ENCODE measurements around the gene SYVN1. TPM values are rescaled to one million over a fixed set of nuclear protein-coding genes. Genes with fewer than 3 reads are reported as not detected.

SYVN1 gene
- total RNA-seq, 1 experiment from 2014 or later, result 45.9 TPM

DNA sequence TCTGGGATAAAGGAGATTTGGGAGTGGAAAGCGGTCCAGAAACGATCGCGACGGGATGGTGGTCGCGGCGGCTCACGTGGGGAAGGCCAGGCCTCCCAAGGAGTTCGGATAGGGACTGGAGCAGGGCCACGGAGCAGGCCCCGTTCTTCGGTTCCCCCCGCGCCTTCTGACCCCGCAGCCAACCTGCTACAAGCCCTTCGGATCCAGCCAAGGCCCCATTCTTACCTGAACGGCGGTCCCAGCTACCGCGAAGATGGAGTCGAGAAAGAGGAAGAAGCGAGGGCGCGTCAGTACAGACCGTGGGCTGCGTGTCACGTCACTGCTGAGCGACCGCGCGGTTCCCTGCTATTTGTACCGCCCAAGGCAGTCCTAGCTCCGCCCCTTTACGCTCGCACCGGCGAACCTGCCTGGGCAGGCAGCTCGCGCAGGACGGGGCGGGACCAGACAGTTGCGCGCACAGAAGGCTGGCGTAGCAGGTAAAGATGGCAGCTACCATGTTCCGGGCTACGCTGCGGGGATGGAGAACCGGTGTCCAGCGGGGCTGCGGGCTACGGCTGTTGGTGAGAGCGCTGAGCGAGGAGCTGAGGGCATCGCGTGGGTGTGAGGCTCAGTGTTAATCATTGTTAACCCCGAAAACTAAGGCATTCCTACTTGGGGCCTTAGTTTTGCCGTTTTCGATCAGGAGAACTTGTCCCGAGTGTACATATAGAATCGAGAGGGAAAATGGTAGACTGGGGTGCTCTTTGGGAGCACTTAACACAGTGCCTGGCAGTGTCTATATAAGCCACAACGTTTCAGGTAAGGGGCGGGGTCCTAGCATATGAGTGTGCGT lies 12.2 kb downstream of the SYVN1 start, which contains the start of the genes FAU and MRPL49 (continued):
- TF ChIP-seq, protein P1, sequence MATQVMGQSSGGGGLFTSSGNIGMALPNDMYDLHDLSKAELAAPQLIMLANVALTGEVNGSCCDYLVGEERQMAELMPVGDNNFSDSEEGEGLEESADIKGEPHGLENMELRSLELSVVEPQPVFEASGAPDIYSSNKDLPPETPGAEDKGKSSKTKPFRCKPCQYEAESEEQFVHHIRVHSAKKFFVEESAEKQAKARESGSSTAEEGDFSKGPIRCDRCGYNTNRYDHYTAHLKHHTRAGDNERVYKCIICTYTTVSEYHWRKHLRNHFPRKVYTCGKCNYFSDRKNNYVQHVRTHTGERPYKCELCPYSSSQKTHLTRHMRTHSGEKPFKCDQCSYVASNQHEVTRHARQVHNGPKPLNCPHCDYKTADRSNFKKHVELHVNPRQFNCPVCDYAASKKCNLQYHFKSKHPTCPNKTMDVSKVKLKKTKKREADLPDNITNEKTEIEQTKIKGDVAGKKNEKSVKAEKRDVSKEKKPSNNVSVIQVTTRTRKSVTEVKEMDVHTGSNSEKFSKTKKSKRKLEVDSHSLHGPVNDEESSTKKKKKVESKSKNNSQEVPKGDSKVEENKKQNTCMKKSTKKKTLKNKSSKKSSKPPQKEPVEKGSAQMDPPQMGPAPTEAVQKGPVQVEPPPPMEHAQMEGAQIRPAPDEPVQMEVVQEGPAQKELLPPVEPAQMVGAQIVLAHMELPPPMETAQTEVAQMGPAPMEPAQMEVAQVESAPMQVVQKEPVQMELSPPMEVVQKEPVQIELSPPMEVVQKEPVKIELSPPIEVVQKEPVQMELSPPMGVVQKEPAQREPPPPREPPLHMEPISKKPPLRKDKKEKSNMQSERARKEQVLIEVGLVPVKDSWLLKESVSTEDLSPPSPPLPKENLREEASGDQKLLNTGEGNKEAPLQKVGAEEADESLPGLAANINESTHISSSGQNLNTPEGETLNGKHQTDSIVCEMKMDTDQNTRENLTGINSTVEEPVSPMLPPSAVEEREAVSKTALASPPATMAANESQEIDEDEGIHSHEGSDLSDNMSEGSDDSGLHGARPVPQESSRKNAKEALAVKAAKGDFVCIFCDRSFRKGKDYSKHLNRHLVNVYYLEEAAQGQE (IDR thresholded peaks at IDR 0.05; ENCODE audit: low read depth), result no peak
- no peak for TF ChIP-seq CBX3 (IDR thresholded peaks at IDR 0.05; ENCODE audit: low read depth)
- no peak for TF ChIP-seq SRF (IDR thresholded peaks at IDR 0.05; ENCODE audit: low read depth)

DNA sequence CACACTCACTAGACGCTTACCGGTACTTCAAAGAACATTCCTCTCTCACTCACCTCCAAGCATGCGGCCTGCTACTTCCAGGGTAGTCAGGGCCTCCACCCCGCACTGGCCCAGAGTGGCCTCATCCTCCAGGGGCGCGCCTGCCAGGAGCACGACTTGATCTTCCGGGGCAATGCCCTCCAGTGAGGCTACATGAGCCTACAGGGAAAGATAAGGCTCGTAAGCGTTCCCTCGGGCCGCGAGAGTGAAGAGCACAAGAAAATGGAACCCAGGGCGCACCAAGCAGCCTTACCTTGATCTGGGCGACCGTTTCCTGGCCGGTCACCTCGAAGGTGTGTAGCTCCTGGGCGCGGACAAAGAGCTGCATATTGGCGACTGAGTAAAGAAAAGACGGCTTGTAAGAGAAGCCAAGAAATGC lies 12.9 kb downstream of the SYVN1 start:
- Histone ChIP-seq H3K79me2 (ENCODE audit: insufficient read depth, low read length) (peaks cover 70% of the 10 kb centered on the region), H2AFZ (ENCODE audit: low read depth, low read length, poor library complexity, severe bottlenecking) (no peak overlapping the region), H3K27me3 (ENCODE audit: insufficient read depth, low read length) (no peaks in the 10 kb centered on the region), H4K20me1 (ENCODE audit: insufficient read depth) (no peaks in the 10 kb centered on the region; the same call in 1 of the 2 replicates), H3K9ac (ENCODE audit: low read length) (peak overlapping the region; percentile 93), H3K4me2 (ENCODE audit: low read length) (peak overlapping the region; percentile 91), H3K4me1 (ENCODE audit: control insufficient read depth in 1 of 2, insufficient read depth in 2 of 2, low read length in 2 of 2) (peaks cover 9 to 26% of the 10 kb centered on the region in 2 experiments; a peak in 3 of 4 replicates), H3K9me2 (ENCODE audit: insufficient read depth) (no peaks in the 10 kb centered on the region), H3K27ac (ENCODE audit: low read depth, low read length) (peak overlapping the region; percentile 94), H3K9me3 (ENCODE audit: control insufficient read depth in 1 of 2, insufficient read depth in 1 of 2, low read depth in 1 of 2, low read length in 2 of 2) (no peaks in the 10 kb centered on the region), H3K36me3 (ENCODE audit: control insufficient read depth in 1 of 2, insufficient read depth in 2 of 2, low read length in 2 of 2) (peaks cover 23 to 54% of the 10 kb centered on the region in 2 experiments), H3K4me3 (replicated peaks in 1 of 2; ENCODE audit: low read depth in 1 of 2, low read length in 2 of 2) (peak overlapping the region; percentile 72 to 91)
- CTCF ChIA-PET, result interaction anchor here (0.8 to 2.0 kb wide), 9 partner anchors 8 to 277 kb away, joined by 3 to 6 read pairs (median 4); partner anchors contain the start of genes CAPN1, CDC42BPG and TM7SF2
- TF ChIP-seq SRF (IDR thresholded peaks at IDR 0.05; ENCODE audit: low read depth) (no peak), SIN3A (IDR thresholded peaks at IDR 0.05; ENCODE audit: low read depth) (no peak), TCF7L2 (IDR thresholded peaks at IDR 0.05; ENCODE audit: borderline replicate concordance, extremely low read depth, insufficient read depth, insufficient read length) (peak; percentile 40), EGR1 (IDR thresholded peaks at IDR 0.05; ENCODE audit: low read depth) (no peak)
- ATAC-seq (no peak), DNase-seq (ENCODE audit: low read depth, low spot score) (no peak)
- POLR2A ChIA-PET, result interaction anchor here (0.8 to 2.9 kb wide), 11 partner anchors 9 to 266 kb away, joined by 3 to 52 read pairs (median 5); partner anchors contain the start of genes CAPN1, SPDYC, SYVN1 and TM7SF2
- TSS peak; percentile 72 for BruUV-seq (replicated peaks)
- RAD21 ChIA-PET (ENCODE audit: low non-redundant PET in 1 of 2, low total read pairs in 2 of 2, uncharacterized antibody in 2 of 2, unreplicated experiment in 2 of 2), result interaction anchor here in 1 of 2 experiments (0.6 to 1.1 kb wide), 4 partner anchors 14 to 318 kb away, joined by 3 to 5 read pairs (median 4); partner anchors contain the start of gene CAPN1
- intact Hi-C loops (cut with micrococcal nuclease), result no loop called here
